B cell (primary cell): ENCODE results near the gene MEOX2. TPM values are rescaled to one million over a fixed set of nuclear protein-coding genes. Genes with fewer than 3 reads are reported as not detected.

Source experiments
- ATAC-seq: fragments of 200-7000 bp; cut with Tn5 transposase; one replicate; pipeline ENCODE4 v1.10.0; 2021; ENCODE audit warnings: low read depth, mild to moderate bottlenecking, moderate number of reproducible peaks, moderate library complexity
- CTCF ChIA-PET: fragments of 350-600 bp; sonication (Branson Sonifier 250); formaldehyde crosslinking; loops from one replicate; lab custom pipeline; 2021; ENCODE audit warnings: antibody characterized with exemption, inconsistent platforms; lab: Charles Lee
- POLR2A ChIA-PET: fragments of 350-600 bp; sonication (Branson Sonifier 250); formaldehyde crosslinking; loops from one replicate; lab custom pipeline; 2021; ENCODE audit warnings: antibody characterized with exemption; lab: Charles Lee
- DNase-seq: peaks from one replicate; pipeline ENCODE4 v3.0.0; 2013
- H2AFZ ChIP-seq: 2 replicates; pipeline ENCODE4 v1.6.1; 2012; ENCODE audit warnings: mild to moderate bottlenecking, low read depth, low read length; ENCODE audit not compliant: insufficient read depth, poor library complexity, severe bottlenecking
- H3K27ac ChIP-seq, 2 donors: 1 replicate in 1 of 2; 2 replicates in 1 of 2; pipeline ENCODE4 v1.5.1; 2012 to 2013; ENCODE audit warnings: low read length in 2 of 2, mild to moderate bottlenecking in 2 of 2, moderate library complexity in 1 of 2
- H3K27me3 ChIP-seq, 4 experiments: fragments of 200-600 bp in 1 of 4; sonication (generic) in 1 of 4; replicated peaks in 1 of 4; 1 replicate in 2 of 4; 2 replicates in 2 of 4; pipeline versions ENCODE4 v1.6.1 to v1.7.0; 2013 to 2016; ENCODE audit warnings: low read length in 3 of 4, mild to moderate bottlenecking in 2 of 4, mixed read lengths in 1 of 4, moderate library complexity in 1 of 4; ENCODE audit not compliant: insufficient read depth in 4 of 4, control insufficient read depth in 3 of 4; ENCODE audit errors: control extremely low read depth in 1 of 4
- H3K36me3 ChIP-seq, 2 experiments: replicated peaks in 1 of 2; 1 replicate in 1 of 2; 2 replicates in 1 of 2; pipeline versions ENCODE4 v1.6.1 to v1.7.1; 2013; ENCODE audit warnings: low read length in 1 of 2; ENCODE audit not compliant: insufficient read depth in 2 of 2, control insufficient read depth in 1 of 2; ENCODE audit errors: control extremely low read depth in 1 of 2, extremely low read depth in 1 of 2
- H3K4me1 ChIP-seq, 2 donors: fragments of 200-600 bp in 1 of 2; sonication (generic) in 1 of 2; 1 replicate in 1 of 2; 2 replicates in 1 of 2; pipeline versions ENCODE4 v1.5.1 to v1.6.1; 2013 to 2017; ENCODE audit warnings: low read length in 2 of 2; ENCODE audit not compliant: control insufficient read depth in 2 of 2, insufficient read depth in 2 of 2
- H3K4me2 ChIP-seq: replicated peaks from 2 replicates; pipeline ENCODE3; 2012; ENCODE audit warnings: mild to moderate bottlenecking, low read depth, low read length; ENCODE audit not compliant: poor library complexity, severe bottlenecking
- H3K4me3 ChIP-seq, 5 experiments: fragments of 200-600 bp in 1 of 5; sonication (generic) in 1 of 5; 1 replicate in 3 of 5; 2 replicates in 2 of 5; pipeline versions ENCODE4 v1.5.1 to v1.7.0; 2011 to 2016; ENCODE audit warnings: low read length in 4 of 5, mild to moderate bottlenecking in 4 of 5, low read depth in 2 of 5, control low read depth in 1 of 5, moderate library complexity in 1 of 5; ENCODE audit not compliant: insufficient read depth in 1 of 5; ENCODE audit errors: control extremely low read depth in 1 of 5, extremely low read depth in 1 of 5
- H3K79me2 ChIP-seq: fragments of 200-600 bp; sonication (generic); one replicate; pipeline ENCODE4 v1.6.0; 2016; ENCODE audit warnings: low read length; ENCODE audit not compliant: control insufficient read depth, insufficient read depth
- H3K9ac ChIP-seq: fragments of 200-600 bp; sonication (generic); 2 replicates; pipeline ENCODE4 v1.6.1; 2017; ENCODE audit warnings: mild to moderate bottlenecking, low read length, moderate library complexity
- H3K9me3 ChIP-seq, 3 donors: one replicate each; pipeline versions ENCODE4 v1.6.1 to v1.7.1; 2013; ENCODE audit warnings: low read length in 2 of 3; ENCODE audit not compliant: control insufficient read depth in 2 of 3, insufficient read depth in 1 of 3; ENCODE audit errors: control extremely low read depth in 1 of 3
- H4K20me1 ChIP-seq: 2 replicates; pipeline ENCODE4 v1.6.0; 2012; ENCODE audit warnings: mild to moderate bottlenecking, low read length; ENCODE audit not compliant: insufficient read depth, control insufficient read depth, poor library complexity, severe bottlenecking
- H3K27ac Mint-ChIP-seq: one replicate; pipeline ENCODE4 v1.8.0; 2021; ENCODE audit warnings: mixed read lengths
- H3K27me3 Mint-ChIP-seq: one replicate; pipeline ENCODE4 v1.8.0; 2021; ENCODE audit warnings: mixed read lengths
- H3K4me1 Mint-ChIP-seq: one replicate; pipeline ENCODE4 v1.8.0; 2021; ENCODE audit warnings: mixed read lengths
- H3K4me3 Mint-ChIP-seq: one replicate; pipeline ENCODE4 v1.8.0; 2021; ENCODE audit warnings: mixed read lengths
- H3K9me3 Mint-ChIP-seq: one replicate; pipeline ENCODE4 v1.8.0; 2022; ENCODE audit warnings: mixed read lengths; ENCODE audit not compliant: insufficient read depth
- CTCF ChIP-seq: fragments of 200-600 bp; IDR thresholded peaks from one replicate; pipeline ENCODE4 v1.8.0; 2022; ENCODE audit warnings: antibody characterized with exemption, mild to moderate bottlenecking
- EZH2 ChIP-seq: IDR thresholded peaks from 2 replicates; pipeline ENCODE4 v1.6.1; 2012; ENCODE audit warnings: borderline replicate concordance, low read depth, mild to moderate bottlenecking, moderate library complexity, low read length; ENCODE audit not compliant: insufficient read depth, poor library complexity, severe bottlenecking
- WGBS: methylation state at CpG from one replicate; pipeline ENCODE4 v1.1.5; 2013; ENCODE audit warnings: missing lambda C conversion rate; ENCODE audit not compliant: insufficient coverage; 5-methylcytosine and 5-hydroxymethylcytosine counted together
- intact Hi-C: fragments of 100-400 bp; cut with micrococcal nuclease; formaldehyde crosslinking; loops from one replicate; pipeline ENCODE4 v1.10.0; 2022
- polyA plus RNA-seq: library from polyadenylated mRNA; depleted of rRNA; stranded (reverse); fragments of >200 nt; gene quantifications from 2 replicates; pipeline ENCODE4 v1.2.3, GENCODE V29; 2012
- total RNA-seq, 2 donors: library from RNA; stranded (reverse); fragments of 120-200 nt in 1 of 2; gene quantifications; 1 replicate in 1 of 2; 2 replicates in 1 of 2; pipeline versions ENCODE4 v1.2.3 to v1.2.4, GENCODE V29; 2013 to 2022

MEOX2 gene
- total and polyA plus RNA-seq, 2 donors (not counting 1 experiment from before 2014, with no cell fraction given), result not detected

- H3K4me1 ChIP-seq, result no peaks in the 10 kb centered on the region
- no peaks in the 10 kb centered on the region for H3K27me3 Mint-ChIP-seq
- H3K9me3 Mint-ChIP-seq, result peaks cover 2% of the 10 kb centered on the region
- H3K79me2 ChIP-seq, result no peaks in the 10 kb centered on the region
- H3K4me3 ChIP-seq, result no peak overlapping the region
- DNase-seq (no peak), ATAC-seq (no peak)
- no CpG with 5 or more reads among the region's 1 CpG for WGBS
- no peaks in the 10 kb centered on the region for H3K9me3 ChIP-seq
- H3K4me2 ChIP-seq, result no peak overlapping the region
- no peak overlapping the region for H3K27ac ChIP-seq
- H4K20me1 ChIP-seq, result no peaks in the 10 kb centered on the region
- H3K9ac ChIP-seq, result no peak overlapping the region
- H3K36me3 ChIP-seq, result no peaks in the 10 kb centered on the region
- no peaks in the 10 kb centered on the region for H3K4me1 Mint-ChIP-seq
- no peak for TF ChIP-seq EZH2
- TF ChIP-seq CTCF, result no peak
- ChIA-PET CTCF (no interaction called here), POLR2A (no interaction called here)
- H3K27me3 ChIP-seq, result no peaks in the 10 kb centered on the region
- intact Hi-C loops, result no loop called here
- no peak overlapping the region for H3K27ac Mint-ChIP-seq
- no peak overlapping the region for H3K4me3 Mint-ChIP-seq
- no peak overlapping the region for H2AFZ ChIP-seq
Observed at GRCh38 chr7:15707570-15707969, 21.1 kb upstream of the MEOX2 start.

GRCh38 chr7:15703732-15704131 lies 17.2 kb upstream of the MEOX2 start:
- Histone ChIP-seq H3K27me3 (no peaks in the 10 kb centered on the region), H3K9me3 (no peaks in the 10 kb centered on the region), H3K9ac (no peak overlapping the region), H3K4me3 (no peak overlapping the region), H4K20me1 (no peaks in the 10 kb centered on the region), H3K27ac (no peak overlapping the region), H3K36me3 (no peaks in the 10 kb centered on the region), H3K79me2 (no peaks in the 10 kb centered on the region), H2AFZ (no peak overlapping the region), H3K4me1 (no peaks in the 10 kb centered on the region), H3K4me2 (no peak overlapping the region)
- no peak for ATAC-seq
- no peak for DNase-seq
- Mint-ChIP-seq H3K4me3 (no peak overlapping the region), H3K27ac (no peak overlapping the region), H3K4me1 (no peaks in the 10 kb centered on the region), H3K9me3 (no peaks in the 10 kb centered on the region), H3K27me3 (no peaks in the 10 kb centered on the region)
- intact Hi-C loops, result no loop called here
- ChIA-PET CTCF (no interaction called here), POLR2A (no interaction called here)
- TF ChIP-seq CTCF, result no peak
- no peak for TF ChIP-seq EZH2
- WGBS, result no CpG with 5 or more reads among the region's 1 CpG
